ENCODE data around the gene POFUT2. TPM values are rescaled to one million over a fixed set of nuclear protein-coding genes. Genes with fewer than 3 reads are reported as not detected.

The POFUT2 gene
- total RNA-seq, 3 donors from 2014 or later: 26.4 to 38.0 (median 29.8) TPM

DNA sequence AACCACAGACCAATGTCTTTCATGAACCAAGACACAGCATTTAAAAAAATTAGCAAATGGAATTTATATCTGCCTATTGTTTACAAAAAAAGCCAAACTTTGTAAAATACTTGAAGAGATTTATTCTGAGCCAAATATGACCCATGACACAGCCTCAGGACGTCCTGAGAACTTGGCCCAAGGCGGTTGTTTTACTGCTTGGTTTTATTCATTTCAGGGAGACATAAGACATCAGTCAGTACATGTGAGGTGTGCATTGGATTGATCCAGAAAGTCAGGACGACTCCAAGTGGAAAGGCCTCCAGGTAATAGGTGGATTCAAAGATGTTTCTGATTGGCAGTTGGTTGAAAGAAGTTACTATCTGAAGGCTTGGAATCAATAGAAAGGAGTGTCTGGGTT lies 1.4 kb upstream of the POFUT2 start:
- no peak for DNase-seq

DNA sequence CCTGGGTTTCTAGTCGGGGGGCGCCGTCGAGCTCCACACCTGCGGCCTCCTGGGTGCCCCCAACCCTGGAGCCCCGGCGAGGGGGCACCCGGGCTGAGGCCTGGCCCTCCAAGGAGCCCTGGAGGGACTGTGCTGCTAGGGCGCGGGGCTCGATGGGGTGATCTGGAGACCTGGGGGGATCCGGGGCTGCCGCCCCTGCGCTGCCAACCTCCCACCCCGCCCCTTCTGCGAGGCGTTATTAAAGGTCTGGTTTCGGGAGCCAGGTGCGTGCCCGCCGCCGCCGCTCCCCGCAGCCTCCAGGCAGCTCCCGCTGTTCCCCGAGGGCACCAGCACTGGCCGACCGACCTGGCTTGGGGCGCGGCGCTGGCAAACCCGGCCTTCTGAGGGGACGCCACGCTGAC lies 746 bp upstream of the POFUT2 start:
- peaks cover 27% of the 10 kb centered on the region for H3K4me1 ChIP-seq (ENCODE audit: low read depth)
- TF ChIP-seq, protein P1, sequence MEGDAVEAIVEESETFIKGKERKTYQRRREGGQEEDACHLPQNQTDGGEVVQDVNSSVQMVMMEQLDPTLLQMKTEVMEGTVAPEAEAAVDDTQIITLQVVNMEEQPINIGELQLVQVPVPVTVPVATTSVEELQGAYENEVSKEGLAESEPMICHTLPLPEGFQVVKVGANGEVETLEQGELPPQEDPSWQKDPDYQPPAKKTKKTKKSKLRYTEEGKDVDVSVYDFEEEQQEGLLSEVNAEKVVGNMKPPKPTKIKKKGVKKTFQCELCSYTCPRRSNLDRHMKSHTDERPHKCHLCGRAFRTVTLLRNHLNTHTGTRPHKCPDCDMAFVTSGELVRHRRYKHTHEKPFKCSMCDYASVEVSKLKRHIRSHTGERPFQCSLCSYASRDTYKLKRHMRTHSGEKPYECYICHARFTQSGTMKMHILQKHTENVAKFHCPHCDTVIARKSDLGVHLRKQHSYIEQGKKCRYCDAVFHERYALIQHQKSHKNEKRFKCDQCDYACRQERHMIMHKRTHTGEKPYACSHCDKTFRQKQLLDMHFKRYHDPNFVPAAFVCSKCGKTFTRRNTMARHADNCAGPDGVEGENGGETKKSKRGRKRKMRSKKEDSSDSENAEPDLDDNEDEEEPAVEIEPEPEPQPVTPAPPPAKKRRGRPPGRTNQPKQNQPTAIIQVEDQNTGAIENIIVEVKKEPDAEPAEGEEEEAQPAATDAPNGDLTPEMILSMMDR (IDR thresholded peaks at IDR 0.05): no peak

More for the DNA sequence above, 1.4 kb upstream of the POFUT2 start:
- Histone ChIP-seq H3K36me3 (ENCODE audit: low read depth) (no peaks in the 10 kb centered on the region), H3K4me1 (ENCODE audit: low read depth) (peaks cover 31% of the 10 kb centered on the region), H3K9me3 (no peaks in the 10 kb centered on the region), H3K4me3 (no peak overlapping the region)
- TF ChIP-seq, protein P1 (IDR thresholded peaks at IDR 0.05): no peak
- intact Hi-C loops (cut with DNase I, micrococcal nuclease): loop anchor here in 1 of 2 donors (10.0 kb wide), 1 partner anchor 144 kb away; no protein-coding TSS in a partner anchor
- no peak for ATAC-seq

DNA sequence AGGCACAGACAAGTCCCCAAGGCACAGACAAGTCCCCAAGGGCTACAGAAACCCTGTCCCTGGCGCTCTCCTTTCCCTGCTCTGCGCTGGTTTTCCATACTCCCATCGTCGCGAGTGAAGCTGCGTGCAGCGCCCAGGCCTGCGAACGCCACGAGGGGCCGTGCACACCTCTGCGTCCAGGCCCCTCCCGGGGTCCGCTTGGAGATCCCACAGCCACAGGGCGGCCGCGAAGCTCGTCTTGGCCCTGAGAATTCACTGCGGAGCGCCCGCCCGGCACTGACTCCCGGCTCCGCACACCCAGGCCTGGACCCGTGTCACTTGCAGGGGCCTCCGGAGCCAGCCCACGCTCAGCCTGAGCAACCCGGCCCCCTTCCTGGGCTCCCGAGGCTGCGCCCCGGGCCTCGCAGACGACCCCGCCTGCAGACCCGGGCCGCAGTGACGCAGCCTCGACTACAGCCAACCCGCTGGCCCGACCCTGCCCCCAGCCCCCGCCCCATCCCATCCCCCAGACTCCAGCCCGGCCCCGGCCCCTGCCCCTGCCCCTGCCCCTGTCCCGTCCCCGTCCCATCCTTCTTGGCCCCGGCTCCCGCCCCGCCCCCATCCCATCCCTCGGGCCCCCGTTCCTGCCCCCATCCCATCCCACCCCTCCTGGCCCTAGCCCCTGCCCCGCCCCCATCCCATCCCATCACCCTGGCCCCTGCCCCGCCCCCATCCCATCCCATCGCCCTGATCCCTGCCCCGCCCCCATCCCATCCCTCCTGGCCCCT lies 841 bp downstream of the POFUT2 start:
- H3K4me3 ChIP-seq: no peak overlapping the region
- intact Hi-C loops (cut with DNase I, micrococcal nuclease): loop anchor here in 1 of 2 donors (10.0 kb wide), 1 partner anchor 142 kb away; no protein-coding TSS in a partner anchor
- TF ChIP-seq, protein P1 (IDR thresholded peaks at IDR 0.05): no peak
- ATAC-seq: no peak
- H3K36me3 ChIP-seq (ENCODE audit: low read depth): no peaks in the 10 kb centered on the region
- peaks cover 11% of the 10 kb centered on the region for H3K4me1 ChIP-seq (ENCODE audit: low read depth)
- no peaks in the 10 kb centered on the region for H3K9me3 ChIP-seq
- peak in 2 of 3 donors; percentile 32 to 62 for DNase-seq

More for the DNA sequence above, 746 bp upstream of the POFUT2 start:
- ATAC-seq (peak; percentile 14), DNase-seq (peak in 2 of 3 donors; percentile 55 to 59)
- H3K4me3 ChIP-seq: peak overlapping the region; percentile 57
- H3K9me3 ChIP-seq: no peaks in the 10 kb centered on the region
- intact Hi-C loops (cut with DNase I, micrococcal nuclease): loop anchor here in 1 of 2 donors (10.0 kb wide), 1 partner anchor 144 kb away; no protein-coding TSS in a partner anchor
- no peaks in the 10 kb centered on the region for H3K36me3 ChIP-seq (ENCODE audit: low read depth)

DNA sequence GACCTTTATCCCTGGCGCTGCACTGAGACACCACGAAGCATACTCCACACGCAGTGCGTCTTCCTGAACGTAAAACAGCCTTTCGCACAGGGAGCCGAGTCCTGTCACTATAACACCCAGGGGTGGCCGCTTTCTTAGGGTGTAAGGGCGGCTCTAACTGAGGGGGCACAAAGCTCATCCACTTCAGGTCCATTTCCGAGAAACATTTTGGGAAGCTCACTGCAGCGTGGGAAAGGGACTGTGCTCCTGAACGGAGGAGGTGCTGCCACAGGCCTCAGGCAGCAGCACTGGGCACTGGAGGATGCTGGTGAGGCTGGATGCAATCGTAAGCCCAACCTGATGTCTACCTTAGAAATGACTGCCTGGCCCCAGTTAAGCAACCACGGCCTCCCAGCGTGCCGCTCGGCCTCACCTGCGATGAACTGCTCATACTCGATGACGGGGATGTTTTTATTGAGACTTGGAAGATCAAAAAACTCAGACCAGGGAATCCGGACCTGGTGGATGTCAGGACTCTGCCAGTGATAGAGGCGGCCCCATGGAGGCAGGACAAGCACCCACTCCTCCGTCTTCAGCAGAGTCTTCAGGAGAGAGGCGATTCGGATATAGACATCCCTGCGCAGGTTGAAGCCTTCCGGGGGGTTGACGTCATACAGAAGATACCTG lies 2.3 kb downstream of the POFUT2 start:
- peaks cover 11% of the 10 kb centered on the region for H3K4me1 ChIP-seq (ENCODE audit: low read depth)
- peak in 1 of 3 donors; percentile 21 for DNase-seq
- H3K4me3 ChIP-seq: no peak overlapping the region
- no peaks in the 10 kb centered on the region for H3K36me3 ChIP-seq (ENCODE audit: low read depth)
- H3K9me3 ChIP-seq: no peaks in the 10 kb centered on the region
- TF ChIP-seq, protein P1 (IDR thresholded peaks at IDR 0.05): no peak
- intact Hi-C loops (cut with DNase I, micrococcal nuclease): loop anchor here in 1 of 2 donors (10.0 kb wide), 1 partner anchor 141 kb away; no protein-coding TSS in a partner anchor
- no peak for ATAC-seq

DNA sequence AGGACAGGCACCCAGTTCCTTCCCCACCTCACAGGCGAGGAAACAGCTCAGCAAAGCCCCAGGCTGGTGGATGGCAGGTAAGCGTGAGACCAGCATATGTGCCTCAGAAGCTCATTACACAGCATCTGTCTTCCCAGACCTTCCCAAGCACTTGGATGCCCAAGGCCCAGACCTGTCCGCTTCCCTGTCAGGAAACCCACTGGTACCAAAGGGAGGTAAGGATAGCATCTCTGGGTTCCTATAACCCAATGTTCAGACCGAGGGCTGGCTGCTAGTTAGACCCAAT lies 3.3 kb downstream of the POFUT2 start:
- intact Hi-C loops (cut with DNase I, micrococcal nuclease): loop anchor here in 1 of 2 donors (10.0 kb wide), 1 partner anchor 140 kb away; no protein-coding TSS in a partner anchor
- peaks cover 11% of the 10 kb centered on the region for H3K4me1 ChIP-seq (ENCODE audit: low read depth)
- DNase-seq (peak in 1 of 3 donors; percentile 5), ATAC-seq (no peak)
- H3K9me3 ChIP-seq: no peaks in the 10 kb centered on the region
- TF ChIP-seq, protein P1 (IDR thresholded peaks at IDR 0.05): no peak
- no peaks in the 10 kb centered on the region for H3K36me3 ChIP-seq (ENCODE audit: low read depth)
- H3K4me3 ChIP-seq: no peak overlapping the region
